HG02623 (cell line): Measurements from ENCODE around the gene LTBP3.
"Not testable (repeated sequence)": the region's sequence is repeated elsewhere in the genome, so short reads cannot be mapped to it uniquely, and the experiment has no call there.

ENCODE experiments used
- ATAC-seq: cut with Tn5 transposase; IDR thresholded peaks from one replicate; pipeline ENCODE4 v1.9.1; 2021; ENCODE audit warnings: moderate library complexity; ENCODE audit not compliant: unreplicated experiment

LTBP3 gene

GRCh38 chr11:65518941-65519549, 39.1 kb downstream of the LTBP3 start:
- ATAC-seq = not testable (repeated sequence)

- ATAC-seq = no peak
Observed at GRCh38 chr11:65516135-65516968, 41.8 kb downstream of the LTBP3 start.

- not testable (repeated sequence) for ATAC-seq
Observed at GRCh38 chr11:65512311-65512710, 45.8 kb downstream of the LTBP3 start.

GRCh38 chr11:65506772-65507505, 51.2 kb downstream of the LTBP3 start:
- peak; percentile 27 for ATAC-seq

- no peak for ATAC-seq
Observed at GRCh38 chr11:65506290-65506771, 51.8 kb downstream of the LTBP3 start.

- no peak for ATAC-seq
Observed at GRCh38 chr11:65505466-65506289, 52.5 kb downstream of the LTBP3 start.

- ATAC-seq = no peak
Observed at GRCh38 chr11:65504674-65505465, 53.3 kb downstream of the LTBP3 start.

- ATAC-seq = no peak
Observed at GRCh38 chr11:65503949-65504673, 54.0 kb downstream of the LTBP3 start.

- no peak for ATAC-seq
Observed at GRCh38 chr11:65503368-65503948, 54.7 kb downstream of the LTBP3 start.

GRCh38 chr11:65502555-65503367, 55.4 kb downstream of the LTBP3 start:
- ATAC-seq = no peak

- no peak for ATAC-seq
Observed at GRCh38 chr11:65502274-65502554, 55.9 kb downstream of the LTBP3 start.

- no peak for ATAC-seq
Observed at GRCh38 chr11:65501472-65502273, 56.5 kb downstream of the LTBP3 start.

GRCh38 chr11:65501186-65501471, 57.0 kb downstream of the LTBP3 start:
- no peak for ATAC-seq

GRCh38 chr11:65500387-65501185, 57.6 kb downstream of the LTBP3 start:
- ATAC-seq = no peak

GRCh38 chr11:65499713-65500386, 58.3 kb downstream of the LTBP3 start:
- no peak for ATAC-seq

GRCh38 chr11:65498977-65499712, 59.0 kb downstream of the LTBP3 start, which contains the start of gene MALAT1:
TSS of gene MALAT1 (plus strand) at chr11:65499045.
- no peak for ATAC-seq
